K562 (cell line): ENCODE data around the gene SH3RF1. TPM values are rescaled to one million over a fixed set of nuclear protein-coding genes. Genes with fewer than 3 reads are reported as not detected.

ENCODE experiments used
- ATAC-seq: fragments of 200-7000 bp; cut with Tn5 transposase; 3 replicates; pipeline ENCODE4 v1.9.1; 2020; ENCODE audit warnings: moderate library complexity
- BruUV-seq: library from RNA; stranded (reverse); fragments of 400-500 nt; replicated peaks from 2 replicates; lab custom pipeline; 2021; lab: Mats Ljungman, UMichigan
- CTCF ChIA-PET: fragments of 300-600 bp; formaldehyde crosslinking; extraction: SDS; loops from one replicate; lab custom pipeline; 2021; ENCODE audit warnings: low intra/inter-chr PET ratio; lab: Yijun Ruan, JAX
- POLR2A ChIA-PET: fragments of 300-600, 350-650 bp; sonication (Branson Sonifier 250); formaldehyde crosslinking; extraction: SDS; loops from one replicate; lab custom pipeline; 2021; ENCODE audit warnings: antibody characterized with exemption, inconsistent platforms; lab: Yijun Ruan, JAX
- DNase-seq, 4 experiments: peaks; one replicate each; pipeline versions ENCODE4 v3.0.0 to v3.0.0-alpha.2; 2011 to 2018; ENCODE audit warnings: low spot score in 3 of 4, mixed read lengths in 3 of 4; ENCODE audit errors: extremely low read depth in 1 of 4
- FAIRE-seq: peaks from 2 replicates; lab custom pipeline; 2011; peaks lifted over from hg19 to GRCh38; lab: Jason Lieb, UNC
- H2AFZ ChIP-seq: 2 replicates; pipeline ENCODE4 v1.6.0; 2011; ENCODE audit warnings: low read depth, low read length, control low read depth, inconsistent platforms
- H3K27ac ChIP-seq: fragments of 200-600 bp; 3 replicates; pipeline ENCODE4 v1.8.0; 2011; ENCODE audit warnings: low read depth, mild to moderate bottlenecking, control low read depth, inconsistent platforms, low read length, moderate library complexity, mixed read lengths; ENCODE audit errors: extremely low read depth
- H3K27me3 ChIP-seq, 2 experiments: fragments of 300-600 bp in 1 of 2; 2 replicates in 1 of 2; 3 replicates in 1 of 2; pipeline versions ENCODE4 v1.6.0 to v1.8.0; 2011; ENCODE audit warnings: inconsistent platforms in 2 of 2, low read length in 2 of 2, mild to moderate bottlenecking in 1 of 2, mixed read lengths in 1 of 2, moderate library complexity in 1 of 2; ENCODE audit not compliant: control insufficient read depth in 2 of 2, insufficient read depth in 2 of 2
- H3K36me3 ChIP-seq: fragments of 300-600 bp; 3 replicates; pipeline ENCODE4 v1.8.0; 2011; ENCODE audit warnings: mild to moderate bottlenecking, low read length, inconsistent platforms; ENCODE audit not compliant: control insufficient read depth, insufficient read depth
- H3K4me1 ChIP-seq, 2 experiments: fragments of 200-600 bp in 1 of 2; replicated peaks in 1 of 2; 2 replicates in 1 of 2; 3 replicates in 1 of 2; pipeline versions ENCODE4 v1.5.1 to v1.8.0; 2011; ENCODE audit warnings: inconsistent platforms in 2 of 2, low read length in 2 of 2, mild to moderate bottlenecking in 1 of 2, mixed read lengths in 1 of 2, moderate library complexity in 1 of 2; ENCODE audit not compliant: control insufficient read depth in 2 of 2, insufficient read depth in 2 of 2
- H3K4me2 ChIP-seq: 2 replicates; pipeline ENCODE4 v1.6.1; 2011; ENCODE audit warnings: low read length, control low read depth, inconsistent platforms, mixed read lengths; ENCODE audit not compliant: insufficient read depth
- H3K4me3 ChIP-seq: fragments of 200-600 bp; sonication (generic), shearing (Covaris generic); 2 replicates; pipeline ENCODE4 v1.5.1; 2016; ENCODE audit warnings: control low read depth, inconsistent platforms
- H3K79me2 ChIP-seq: fragments of 200-600 bp; 3 replicates; pipeline ENCODE4 v1.8.0; 2011; ENCODE audit warnings: low read length, inconsistent platforms; ENCODE audit not compliant: control insufficient read depth, insufficient read depth
- H3K9ac ChIP-seq, 2 experiments: 2 replicates each; pipeline versions ENCODE4 v1.6.0 to v1.6.1; 2011; ENCODE audit warnings: low read depth in 2 of 2, low read length in 2 of 2, control low read depth in 1 of 2, inconsistent platforms in 1 of 2, mild to moderate bottlenecking in 1 of 2, mixed read lengths in 1 of 2; ENCODE audit not compliant: insufficient read depth in 1 of 2
- H3K9me1 ChIP-seq: one replicate; pipeline ENCODE4 v1.6.0; 2011; ENCODE audit warnings: inconsistent platforms, mild to moderate bottlenecking, low read length, moderate library complexity; ENCODE audit not compliant: control insufficient read depth, insufficient read depth
- H3K9me3 ChIP-seq: replicated peaks from 2 replicates; pipeline ENCODE4 v1.5.1; 2011; ENCODE audit warnings: low read depth, low read length, inconsistent platforms; ENCODE audit not compliant: control insufficient read depth, insufficient read depth
- H4K20me1 ChIP-seq: replicated peaks from 2 replicates; pipeline ENCODE4 v1.6.1; 2011; ENCODE audit warnings: low read length, inconsistent platforms, mixed read lengths; ENCODE audit not compliant: control insufficient read depth, insufficient read depth
- ARID1B ChIP-seq: fragments of 450-650 bp; IDR thresholded peaks from 2 replicates; pipeline ENCODE4 v1.6.1; 2016; ENCODE audit warnings: antibody characterized with exemption, mild to moderate bottlenecking, inconsistent platforms
- DNMT1 ChIP-seq: fragments of 450-650 bp; IDR thresholded peaks from 2 replicates; pipeline ENCODE4 v1.6.1; 2016; ENCODE audit warnings: antibody characterized with exemption, mild to moderate bottlenecking
- GATAD2A ChIP-seq: fragments of 450-650 bp; IDR thresholded peaks from 2 replicates; pipeline ENCODE4 v1.6.1; 2017
- GATAD2B ChIP-seq: fragments of 450-650 bp; IDR thresholded peaks from 2 replicates; pipeline ENCODE4 v1.6.1; 2017; ENCODE audit warnings: mild to moderate bottlenecking, borderline replicate concordance
- JUNB ChIP-seq: fragments of 450-650 bp; formaldehyde crosslinking; conservative IDR thresholded peaks from 2 replicates; pipeline ENCODE4 v1.4.0; 2020; ENCODE audit warnings: mild to moderate bottlenecking
- L3MBTL2 ChIP-seq: fragments of 450-650 bp; IDR thresholded peaks from 2 replicates; pipeline ENCODE4 v1.6.1; 2016; ENCODE audit warnings: mild to moderate bottlenecking, moderate library complexity
- SMAD1 ChIP-seq: fragments of 150-350 bp; IDR thresholded peaks from 2 replicates; pipeline ENCODE4 v1.6.1; 2014; ENCODE audit warnings: low read length, low read depth; ENCODE audit not compliant: partially characterized antibody
- SUPT5H ChIP-seq: fragments of 450-650 bp; IDR thresholded peaks from 2 replicates; pipeline ENCODE4 v1.6.1; 2016
- TCF3 ChIP-seq: sonication (generic); formaldehyde crosslinking; IDR thresholded peaks from 2 replicates; pipeline ENCODE4 v1.4.0; 2020; ENCODE audit warnings: mild to moderate bottlenecking, missing genetic modification reagents
- TGIF2 ChIP-seq: sonication (generic); formaldehyde crosslinking; IDR thresholded peaks from 2 replicates; pipeline ENCODE4 v1.8.1; 2022; ENCODE audit warnings: mild to moderate bottlenecking, missing genetic modification reagents, moderate library complexity
- XRCC3 ChIP-seq: fragments of 450-650 bp; IDR thresholded peaks from 2 replicates; pipeline ENCODE4 v1.6.1; 2017; ENCODE audit warnings: mild to moderate bottlenecking, moderate library complexity
- ZNF133 ChIP-seq: fragments of 250-450 bp; sonication (Bioruptor Pico); IDR thresholded peaks from 2 replicates; pipeline ENCODE4 v1.4.0; 2020; ENCODE audit warnings: mild to moderate bottlenecking
- ZNF274 ChIP-seq: IDR thresholded peaks from 2 replicates; pipeline ENCODE4 v1.6.1; 2011; ENCODE audit warnings: low read depth, mild to moderate bottlenecking, low read length, moderate library complexity, borderline replicate concordance
- whole genome bisulfite sequencing: fragments of 100-300 bp; shearing (Covaris generic); methylation state at CpG from one replicate; pipeline ENCODE4 v1.1.6; 2016; ENCODE audit warnings: low coverage, mixed read lengths; ENCODE audit not compliant: insufficient coverage; ENCODE audit errors: missing lambda C conversion rate; 5-methylcytosine and 5-hydroxymethylcytosine counted together
- in situ Hi-C: fragments of 300-500 bp; cut with MboI; formaldehyde crosslinking; loops from 4 replicates; pipeline ENCODE4 v1.15.0; 2018; ENCODE audit warnings: inconsistent platforms, mixed read lengths
- intact Hi-C: fragments of 100-400 bp; cut with micrococcal nuclease; formaldehyde crosslinking; loops from 2 replicates; pipeline ENCODE4 v1.14.2; 2022
- polyA plus RNA-seq, 8 experiments: library from polyadenylated mRNA; depleted of rRNA in 4 of 8; stranded (reverse) in 5 of 8; unstranded in 3 of 8; fragments of >200 nt; fragmentation: Nextera tagmentation in 2 of 8; fragmentation: Illumina TruSeq in 1 of 8; extraction: Ambion mirVana in 2 of 8; extraction: Trizol in 1 of 8; gene quantifications; 2 replicates each; pipeline versions ENCODE4 v1.2.1 to v1.2.3, GENCODE V29; 2011 to 2014; ENCODE audit warnings: inconsistent platforms in 1 of 8, missing spikeins in 1 of 8
- total RNA-seq, 7 experiments: library from RNA; depleted of rRNA in 6 of 7; stranded (reverse); fragments of >200 nt in 6 of 7; fragmentation: Illumina TruSeq in 2 of 7; extraction: Trizol in 2 of 7; gene quantifications; 2 replicates each; pipeline versions ENCODE4 v1.2.1 to v1.2.3, GENCODE V29; 2011 to 2021; ENCODE audit warnings: low replicate concordance in 1 of 7
- TF ChIP-seq, protein P1 (sequence below): fragments of 450-650 bp; IDR thresholded peaks from 2 replicates; pipeline ENCODE4 v1.6.1; 2017; ENCODE audit warnings: antibody characterized with exemption
- TF ChIP-seq, protein P2 (sequence below): fragments of 450-650 bp; IDR thresholded peaks from 2 replicates; pipeline ENCODE4 v1.6.1; 2016; ENCODE audit warnings: mild to moderate bottlenecking

SH3RF1 gene
- total and polyA plus RNA-seq, 9 of the 15 experiments (the other 6 are each of a cell fraction or from before 2014, with no cell fraction given): 0.04 to 0.16 (median 0.11) TPM; not detected in 6

- intact Hi-C loops (no loop called here), in situ Hi-C loops (no loop called here)
- no peaks in the 10 kb centered on the region for H3K9me3 ChIP-seq
- no peak overlapping the region for H3K4me3 ChIP-seq
- H2AFZ ChIP-seq: no peak overlapping the region
- no peaks in the 10 kb centered on the region for H3K9me1 ChIP-seq
- no peaks in the 10 kb centered on the region for H3K36me3 ChIP-seq
- ATAC-seq: no peak
- FAIRE-seq: no peak
- ChIA-PET POLR2A (no interaction called here), CTCF (no interaction called here)
- no peaks in the 10 kb centered on the region for H4K20me1 ChIP-seq
- no peaks in the 10 kb centered on the region; a peak in 1 of 5 replicates for H3K4me1 ChIP-seq
- 0% methylated on average over 2 of the region's 2 CpGs for WGBS
- BruUV-seq: no TSS peak
- no peak overlapping the region for H3K4me2 ChIP-seq
- no peak overlapping the region for H3K9ac ChIP-seq
- H3K27me3 ChIP-seq: peaks cover 3 to 21% of the 10 kb centered on the region in 2 experiments; a peak in 4 of 5 replicates
- TF ChIP-seq ZNF274 (no peak), JUNB (CRISPR knock-in tag) (no peak), ARID1B (no peak), SUPT5H (no peak), XRCC3 (no peak), ZNF133 (no peak), SMAD1 (no peak), L3MBTL2 (no peak), GATAD2B (no peak), TGIF2 (CRISPR knock-in tag) (no peak), GATAD2A (no peak), DNMT1 (no peak), TCF3 (no peak)
- TF ChIP-seq, protein P1, sequence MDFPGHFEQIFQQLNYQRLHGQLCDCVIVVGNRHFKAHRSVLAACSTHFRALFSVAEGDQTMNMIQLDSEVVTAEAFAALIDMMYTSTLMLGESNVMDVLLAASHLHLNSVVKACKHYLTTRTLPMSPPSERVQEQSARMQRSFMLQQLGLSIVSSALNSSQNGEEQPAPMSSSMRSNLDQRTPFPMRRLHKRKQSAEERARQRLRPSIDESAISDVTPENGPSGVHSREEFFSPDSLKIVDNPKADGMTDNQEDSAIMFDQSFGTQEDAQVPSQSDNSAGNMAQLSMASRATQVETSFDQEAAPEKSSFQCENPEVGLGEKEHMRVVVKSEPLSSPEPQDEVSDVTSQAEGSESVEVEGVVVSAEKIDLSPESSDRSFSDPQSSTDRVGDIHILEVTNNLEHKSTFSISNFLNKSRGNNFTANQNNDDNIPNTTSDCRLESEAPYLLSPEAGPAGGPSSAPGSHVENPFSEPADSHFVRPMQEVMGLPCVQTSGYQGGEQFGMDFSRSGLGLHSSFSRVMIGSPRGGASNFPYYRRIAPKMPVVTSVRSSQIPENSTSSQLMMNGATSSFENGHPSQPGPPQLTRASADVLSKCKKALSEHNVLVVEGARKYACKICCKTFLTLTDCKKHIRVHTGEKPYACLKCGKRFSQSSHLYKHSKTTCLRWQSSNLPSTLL: no peak
- TF ChIP-seq, protein P2, sequence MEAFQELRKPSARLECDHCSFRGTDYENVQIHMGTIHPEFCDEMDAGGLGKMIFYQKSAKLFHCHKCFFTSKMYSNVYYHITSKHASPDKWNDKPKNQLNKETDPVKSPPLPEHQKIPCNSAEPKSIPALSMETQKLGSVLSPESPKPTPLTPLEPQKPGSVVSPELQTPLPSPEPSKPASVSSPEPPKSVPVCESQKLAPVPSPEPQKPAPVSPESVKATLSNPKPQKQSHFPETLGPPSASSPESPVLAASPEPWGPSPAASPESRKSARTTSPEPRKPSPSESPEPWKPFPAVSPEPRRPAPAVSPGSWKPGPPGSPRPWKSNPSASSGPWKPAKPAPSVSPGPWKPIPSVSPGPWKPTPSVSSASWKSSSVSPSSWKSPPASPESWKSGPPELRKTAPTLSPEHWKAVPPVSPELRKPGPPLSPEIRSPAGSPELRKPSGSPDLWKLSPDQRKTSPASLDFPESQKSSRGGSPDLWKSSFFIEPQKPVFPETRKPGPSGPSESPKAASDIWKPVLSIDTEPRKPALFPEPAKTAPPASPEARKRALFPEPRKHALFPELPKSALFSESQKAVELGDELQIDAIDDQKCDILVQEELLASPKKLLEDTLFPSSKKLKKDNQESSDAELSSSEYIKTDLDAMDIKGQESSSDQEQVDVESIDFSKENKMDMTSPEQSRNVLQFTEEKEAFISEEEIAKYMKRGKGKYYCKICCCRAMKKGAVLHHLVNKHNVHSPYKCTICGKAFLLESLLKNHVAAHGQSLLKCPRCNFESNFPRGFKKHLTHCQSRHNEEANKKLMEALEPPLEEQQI: no peak
- DNase-seq: no peak
- no peaks in the 10 kb centered on the region for H3K79me2 ChIP-seq
- no peak overlapping the region for H3K27ac ChIP-seq
Measured at GRCh38 chr4:169120624-169121023, 150.1 kb downstream of the SH3RF1 start.
